ENCODE data around the gene PGGT1B. TPM values are rescaled to one million over a fixed set of nuclear protein-coding genes. Genes with fewer than 3 reads are reported as not detected.

The PGGT1B gene
- total RNA-seq, 1 experiment from 2014 or later = 31.1 TPM

DNA sequence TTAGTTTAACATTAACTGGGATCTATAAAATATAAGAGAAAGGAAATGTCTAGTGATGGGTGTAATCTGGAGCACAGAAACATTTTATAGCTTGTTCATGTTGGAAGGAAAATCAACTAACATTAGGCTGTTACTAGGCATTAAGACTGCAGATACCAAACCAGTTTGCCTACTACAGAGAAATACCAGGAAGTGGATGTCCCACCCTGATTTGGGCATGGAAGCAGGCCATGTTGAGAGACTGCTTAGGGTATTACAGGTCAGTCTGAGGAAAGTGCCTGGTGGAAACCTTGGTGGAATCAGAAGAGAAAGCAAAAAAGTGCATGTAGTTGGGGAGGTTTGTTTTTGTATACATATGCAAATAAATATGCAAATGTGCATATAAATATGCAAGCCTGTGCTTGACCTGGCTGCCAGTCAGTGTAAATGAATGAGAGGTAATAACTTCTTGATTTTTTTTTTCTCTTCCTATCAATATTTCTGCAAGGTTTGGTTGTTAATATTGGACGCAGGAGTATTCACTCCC is 43.4 kb upstream of the PGGT1B start:
- ChIA-PET CTCF (interaction anchor here (0.7 kb wide), 1 partner anchor 534 kb away, joined by 4 read pairs; no protein-coding TSS in a partner anchor), POLR2A (ENCODE audit: unreplicated experiment) (no interaction called here)
- no peaks in the 10 kb centered on the region for H3K79me2 ChIP-seq (ENCODE audit: low read depth)
- peak overlapping the region; percentile 25 for H3K4me2 ChIP-seq
- intact Hi-C loops (cut with micrococcal nuclease; ENCODE audit: unreplicated experiment) = loop anchor here (5.0 kb wide), 1 partner anchor 536 kb away; the partner anchor contains the start of genes AP3S1 and ATG12
- H4K20me1 ChIP-seq (ENCODE audit: insufficient read depth) = no peaks in the 10 kb centered on the region
- no TSS peak for BruUV-seq (replicated peaks)
- H3K36me3 ChIP-seq (ENCODE audit: low read depth) = no peaks in the 10 kb centered on the region
- no peak overlapping the region for H2AFZ ChIP-seq
- peaks cover 21% of the 10 kb centered on the region for H3K4me1 ChIP-seq (replicated peaks; ENCODE audit: insufficient read depth)
- H3F3A ChIP-seq (ENCODE audit: insufficient read depth, low read depth) = no peaks in the 10 kb centered on the region
- TF ChIP-seq, protein P1, sequence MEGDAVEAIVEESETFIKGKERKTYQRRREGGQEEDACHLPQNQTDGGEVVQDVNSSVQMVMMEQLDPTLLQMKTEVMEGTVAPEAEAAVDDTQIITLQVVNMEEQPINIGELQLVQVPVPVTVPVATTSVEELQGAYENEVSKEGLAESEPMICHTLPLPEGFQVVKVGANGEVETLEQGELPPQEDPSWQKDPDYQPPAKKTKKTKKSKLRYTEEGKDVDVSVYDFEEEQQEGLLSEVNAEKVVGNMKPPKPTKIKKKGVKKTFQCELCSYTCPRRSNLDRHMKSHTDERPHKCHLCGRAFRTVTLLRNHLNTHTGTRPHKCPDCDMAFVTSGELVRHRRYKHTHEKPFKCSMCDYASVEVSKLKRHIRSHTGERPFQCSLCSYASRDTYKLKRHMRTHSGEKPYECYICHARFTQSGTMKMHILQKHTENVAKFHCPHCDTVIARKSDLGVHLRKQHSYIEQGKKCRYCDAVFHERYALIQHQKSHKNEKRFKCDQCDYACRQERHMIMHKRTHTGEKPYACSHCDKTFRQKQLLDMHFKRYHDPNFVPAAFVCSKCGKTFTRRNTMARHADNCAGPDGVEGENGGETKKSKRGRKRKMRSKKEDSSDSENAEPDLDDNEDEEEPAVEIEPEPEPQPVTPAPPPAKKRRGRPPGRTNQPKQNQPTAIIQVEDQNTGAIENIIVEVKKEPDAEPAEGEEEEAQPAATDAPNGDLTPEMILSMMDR (conservative IDR thresholded peaks at IDR 0.05) = no peak
- TF ChIP-seq EZH2 (IDR thresholded peaks at IDR 0.05; ENCODE audit: low read depth) = no peak
- peak; percentile 55 to 76 for DNase-seq
- H3K27ac ChIP-seq = 0 out of 2 replicates have a peak overlapping the region, but pooled peaks have one; percentile 0
- no peaks in the 10 kb centered on the region for H3K9me3 ChIP-seq (ENCODE audit: insufficient read depth, low read depth)
- H3K27me3 ChIP-seq (ENCODE audit: insufficient read depth, low read depth) = no peaks in the 10 kb centered on the region
- no peak overlapping the region for H3K4me3 ChIP-seq
- 0 out of 2 replicates have a peak, but pooled peaks cover 4% of the 10 kb centered on the region for H3K9me2 ChIP-seq (ENCODE audit: insufficient read depth)

DNA sequence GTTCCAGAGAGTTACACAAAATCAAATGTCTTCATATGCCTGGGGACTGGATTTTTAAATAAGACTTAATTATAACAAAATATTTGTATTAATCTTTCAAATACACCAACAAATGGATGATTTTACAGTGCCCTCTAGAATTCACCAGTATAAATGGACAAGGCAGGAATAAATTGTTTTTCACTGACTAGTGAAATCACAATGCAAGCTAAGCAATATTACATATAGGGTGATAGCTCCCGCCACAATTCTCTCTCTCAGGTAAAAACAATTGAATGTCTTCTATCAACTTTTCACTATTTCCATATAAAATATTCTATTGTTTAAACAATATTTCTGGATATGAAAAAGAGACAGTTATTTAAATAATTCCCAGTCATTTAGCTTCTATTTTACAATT is 41.8 kb upstream of the PGGT1B start:
- H3K27me3 ChIP-seq (ENCODE audit: insufficient read depth, low read depth) = no peaks in the 10 kb centered on the region
- H3F3A ChIP-seq (ENCODE audit: insufficient read depth, low read depth) = no peaks in the 10 kb centered on the region
- no TSS peak for BruUV-seq (replicated peaks)

DNA sequence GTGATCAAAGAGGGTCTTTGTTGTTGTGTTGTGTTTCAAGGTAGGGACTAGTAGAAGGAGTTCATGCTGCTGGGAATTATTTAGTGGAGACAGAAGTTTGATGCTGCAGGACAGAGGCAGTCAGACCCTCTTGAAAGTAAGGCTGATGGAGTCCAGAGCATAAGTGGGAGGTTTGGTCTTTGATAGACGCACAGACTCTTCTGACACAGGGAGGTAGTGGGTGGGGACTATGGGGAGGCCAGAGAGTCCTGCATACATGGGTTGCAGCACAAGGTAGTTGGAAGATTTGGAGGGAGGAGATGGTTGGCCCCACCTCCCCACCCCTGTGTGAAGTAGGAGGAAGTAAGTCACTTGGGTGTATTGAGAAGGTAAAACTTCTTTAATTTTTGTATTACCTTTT is 36.1 kb upstream of the PGGT1B start:
- POLR2A ChIA-PET (ENCODE audit: unreplicated experiment) = no interaction called here
- Histone ChIP-seq H3K4me2 (no peak overlapping the region), H3K27ac (no peak overlapping the region), H3K9me2 (ENCODE audit: insufficient read depth) (0 out of 2 replicates have a peak, but pooled peaks cover 4% of the 10 kb centered on the region), H3K27me3 (ENCODE audit: insufficient read depth, low read depth) (no peaks in the 10 kb centered on the region), H3K4me1 (replicated peaks; ENCODE audit: insufficient read depth) (peaks cover 10% of the 10 kb centered on the region), H3K36me3 (ENCODE audit: low read depth) (no peaks in the 10 kb centered on the region), H3K4me3 (no peak overlapping the region), H3K9me3 (ENCODE audit: insufficient read depth, low read depth) (no peaks in the 10 kb centered on the region), H3F3A (ENCODE audit: insufficient read depth, low read depth) (peaks cover 17% of the 10 kb centered on the region), H4K20me1 (ENCODE audit: insufficient read depth) (no peaks in the 10 kb centered on the region), H2AFZ (no peak overlapping the region), H3K79me2 (ENCODE audit: low read depth) (peaks cover 13% of the 10 kb centered on the region; the same call in 1 of the 2 replicates)
- no peak for DNase-seq
- TF ChIP-seq EZH2 (IDR thresholded peaks at IDR 0.05; ENCODE audit: low read depth) = no peak
- TF ChIP-seq, protein P1 (conservative IDR thresholded peaks at IDR 0.05) = no peak
- intact Hi-C loops (cut with micrococcal nuclease; ENCODE audit: unreplicated experiment) = loop anchor here (5.0 kb wide), 1 partner anchor 37 kb away; the partner anchor contains the start of gene PGGT1B
- CTCF ChIA-PET = no interaction called here
- BruUV-seq (replicated peaks) = no TSS peak

More for the DNA sequence above, 41.8 kb upstream of the PGGT1B start:
- POLR2A ChIA-PET (ENCODE audit: unreplicated experiment) = no interaction called here
- H3K4me3 ChIP-seq = no peak overlapping the region
- H3K9me3 ChIP-seq (ENCODE audit: insufficient read depth, low read depth) = no peaks in the 10 kb centered on the region
- no peak overlapping the region for H2AFZ ChIP-seq
- no peak for DNase-seq
- no peaks in the 10 kb centered on the region for H3K36me3 ChIP-seq (ENCODE audit: low read depth)
- intact Hi-C loops (cut with micrococcal nuclease; ENCODE audit: unreplicated experiment) = no loop called here
- H3K9me2 ChIP-seq (ENCODE audit: insufficient read depth) = 0 out of 2 replicates have a peak, but pooled peaks cover 4% of the 10 kb centered on the region
- CTCF ChIA-PET = no interaction called here
- H3K4me2 ChIP-seq = no peak overlapping the region
- peaks cover 12% of the 10 kb centered on the region for H3K4me1 ChIP-seq (replicated peaks; ENCODE audit: insufficient read depth)
- TF ChIP-seq, protein P1 (conservative IDR thresholded peaks at IDR 0.05) = no peak
- no peak for TF ChIP-seq EZH2 (IDR thresholded peaks at IDR 0.05; ENCODE audit: low read depth)
- H4K20me1 ChIP-seq (ENCODE audit: insufficient read depth) = no peaks in the 10 kb centered on the region
- H3K27ac ChIP-seq = no peak overlapping the region
- no peaks in the 10 kb centered on the region for H3K79me2 ChIP-seq (ENCODE audit: low read depth)
